SJCRH30 (cell line): ENCODE data around the gene N4BP3. TPM values are rescaled to one million over a fixed set of nuclear protein-coding genes. Genes with fewer than 3 reads are reported as not detected.

Experiments used
- DNase-seq, 2 experiments: peaks; one replicate each; pipeline ENCODE4 v3.0.0-alpha.2; 2015 to 2020
- H3K27ac ChIP-seq: fragments of 250-450 bp; sonication (Bioruptor Pico); 2 replicates; pipeline ENCODE4 v1.5.1; 2020; ENCODE audit warnings: mild to moderate bottlenecking, moderate library complexity
- H3K27me3 ChIP-seq: fragments of 250-450 bp; sonication (Bioruptor Pico); 2 replicates; pipeline ENCODE4 v1.5.1; 2020; ENCODE audit warnings: mild to moderate bottlenecking, moderate library complexity
- H3K36me3 ChIP-seq: fragments of 250-450 bp; sonication (Bioruptor Pico); 2 replicates; pipeline ENCODE4 v1.5.1; 2020; ENCODE audit warnings: mild to moderate bottlenecking, moderate library complexity
- H3K4me1 ChIP-seq: fragments of 250-450 bp; sonication (Bioruptor Pico); 2 replicates; pipeline ENCODE4 v1.5.1; 2020; ENCODE audit warnings: mild to moderate bottlenecking, moderate library complexity
- H3K4me3 ChIP-seq: fragments of 250-450 bp; sonication (Bioruptor Pico); 2 replicates; pipeline ENCODE4 v1.5.1; 2020; ENCODE audit warnings: mild to moderate bottlenecking, moderate library complexity
- H3K9me3 ChIP-seq: fragments of 250-450 bp; sonication (Bioruptor Pico); replicated peaks from 2 replicates; pipeline ENCODE4 v1.5.1; 2020; ENCODE audit warnings: mild to moderate bottlenecking, moderate library complexity
- total RNA-seq: library from RNA; depleted of rRNA; stranded (reverse); fragments of >200 nt; shearing (Covaris generic); gene quantifications from 2 replicates; pipeline ENCODE4 v1.2.3, GENCODE V29; 2014

Gene N4BP3
- total RNA-seq, 1 experiment from 2014 or later, result 45.8 TPM

GRCh38 chr5:178111925-178112324 lies 1.4 kb upstream of the N4BP3 start:
- Histone ChIP-seq H3K27ac (no peak overlapping the region), H3K4me3 (no peak overlapping the region), H3K9me3 (no peaks in the 10 kb centered on the region; the same call in 1 of the 2 replicates), H3K27me3 (no peaks in the 10 kb centered on the region), H3K36me3 (peaks cover 5% of the 10 kb centered on the region; the same call in 1 of the 2 replicates), H3K4me1 (peaks cover 17% of the 10 kb centered on the region)
- no peak for DNase-seq

- H3K4me1 ChIP-seq, result peaks cover 21% of the 10 kb centered on the region
- peak overlapping the region; percentile 78 for H3K4me3 ChIP-seq
- H3K9me3 ChIP-seq, result no peaks in the 10 kb centered on the region; the same call in 1 of the 2 replicates
- no peak for DNase-seq
- peaks cover 5% of the 10 kb centered on the region; the same call in 1 of the 2 replicates for H3K36me3 ChIP-seq
- H3K27me3 ChIP-seq, result no peaks in the 10 kb centered on the region
- H3K27ac ChIP-seq, result no peak overlapping the region
Observed at GRCh38 chr5:178112545-178112944, 787 bp upstream of the N4BP3 start.

GRCh38 chr5:178113841-178114324 lies 551 bp downstream of the N4BP3 start:
- H3K27ac ChIP-seq, result peak overlapping the region; percentile 97
- H3K27me3 ChIP-seq, result no peaks in the 10 kb centered on the region
- H3K9me3 ChIP-seq, result no peaks in the 10 kb centered on the region; the same call in 1 of the 2 replicates
- peak; percentile 71 to 74 for DNase-seq
- peaks cover 26% of the 10 kb centered on the region for H3K4me1 ChIP-seq
- H3K36me3 ChIP-seq, result peaks cover 5% of the 10 kb centered on the region; the same call in 1 of the 2 replicates
- peak overlapping the region; percentile 78 for H3K4me3 ChIP-seq

GRCh38 chr5:178114325-178115135 lies 1.2 kb downstream of the N4BP3 start:
- Histone ChIP-seq H3K27ac (peak overlapping the region; percentile 97), H3K36me3 (peaks cover 7% of the 10 kb centered on the region), H3K4me3 (peak overlapping the region; percentile 78), H3K9me3 (no peaks in the 10 kb centered on the region; the same call in 1 of the 2 replicates), H3K4me1 (peaks cover 32% of the 10 kb centered on the region), H3K27me3 (no peaks in the 10 kb centered on the region)
- peak; percentile 59 to 66 for DNase-seq

GRCh38 chr5:178115136-178115813 lies 1.9 kb downstream of the N4BP3 start:
- Histone ChIP-seq H3K27me3 (no peaks in the 10 kb centered on the region), H3K4me3 (peak overlapping the region; percentile 78), H3K36me3 (peaks cover 14% of the 10 kb centered on the region), H3K27ac (peak overlapping the region; percentile 97), H3K9me3 (no peaks in the 10 kb centered on the region; the same call in 1 of the 2 replicates), H3K4me1 (peaks cover 39% of the 10 kb centered on the region)
- DNase-seq, result peak; percentile 95 to 96

- Histone ChIP-seq H3K4me1 (peaks cover 44% of the 10 kb centered on the region), H3K27ac (peak overlapping the region; percentile 97), H3K36me3 (peaks cover 19% of the 10 kb centered on the region), H3K9me3 (no peaks in the 10 kb centered on the region; the same call in 1 of the 2 replicates), H3K4me3 (peak overlapping the region; percentile 78), H3K27me3 (no peaks in the 10 kb centered on the region)
- DNase-seq, result no peak
Observed at GRCh38 chr5:178115814-178116142, 2.4 kb downstream of the N4BP3 start.

- DNase-seq, result peak; percentile 86 to 88
- Histone ChIP-seq H3K4me1 (peaks cover 48% of the 10 kb centered on the region), H3K27me3 (no peaks in the 10 kb centered on the region), H3K4me3 (peak overlapping the region; percentile 78), H3K27ac (peak overlapping the region; percentile 97), H3K36me3 (peaks cover 22% of the 10 kb centered on the region), H3K9me3 (no peaks in the 10 kb centered on the region; the same call in 1 of the 2 replicates)
Observed at GRCh38 chr5:178116143-178116885, 3.0 kb downstream of the N4BP3 start.

GRCh38 chr5:178117923-178118701 lies 4.8 kb downstream of the N4BP3 start:
- Histone ChIP-seq H3K4me3 (peak overlapping the region; percentile 3; the same call in 1 of the 2 replicates), H3K4me1 (peaks cover 53% of the 10 kb centered on the region), H3K27ac (peak overlapping the region; percentile 97)

GRCh38 chr5:178119915-178120606 lies 6.7 kb downstream of the N4BP3 start:
- DNase-seq, result no peak
- Histone ChIP-seq H3K27me3 (no peaks in the 10 kb centered on the region), H3K27ac (peak overlapping the region; percentile 50), H3K9me3 (no peaks in the 10 kb centered on the region), H3K4me1 (peaks cover 53% of the 10 kb centered on the region), H3K36me3 (peaks cover 57% of the 10 kb centered on the region), H3K4me3 (no peak overlapping the region)

More at GRCh38 chr5:178117923-178118701, 4.8 kb downstream of the N4BP3 start:
- H3K27me3 ChIP-seq, result no peaks in the 10 kb centered on the region
- no peaks in the 10 kb centered on the region for H3K9me3 ChIP-seq
- DNase-seq, result peak; percentile 91 to 95
- peaks cover 40% of the 10 kb centered on the region for H3K36me3 ChIP-seq

- Histone ChIP-seq H3K9me3 (no peaks in the 10 kb centered on the region), H3K4me1 (peaks cover 49% of the 10 kb centered on the region), H3K36me3 (peaks cover 52% of the 10 kb centered on the region), H3K4me3 (no peak overlapping the region), H3K27ac (peak overlapping the region; percentile 50), H3K27me3 (no peaks in the 10 kb centered on the region)
- DNase-seq, result peak; percentile 98 to 99
Observed at GRCh38 chr5:178120607-178121357, 7.5 kb downstream of the N4BP3 start.

GRCh38 chr5:178121391-178122276 lies 8.3 kb downstream of the N4BP3 start:
- no peak for DNase-seq

GRCh38 chr5:178122346-178122745 lies 9.0 kb downstream of the N4BP3 start:
- Histone ChIP-seq H3K36me3 (peaks cover 62% of the 10 kb centered on the region), H3K9me3 (no peaks in the 10 kb centered on the region), H3K27ac (no peak overlapping the region), H3K4me1 (peaks cover 41% of the 10 kb centered on the region), H3K4me3 (no peak overlapping the region), H3K27me3 (no peaks in the 10 kb centered on the region)
- DNase-seq, result no peak

More at GRCh38 chr5:178121391-178122276, 8.3 kb downstream of the N4BP3 start:
- H3K27ac ChIP-seq, result peak overlapping the region; percentile 43
- no peaks in the 10 kb centered on the region for H3K9me3 ChIP-seq
- H3K36me3 ChIP-seq, result peaks cover 60% of the 10 kb centered on the region
- no peak overlapping the region for H3K4me3 ChIP-seq
- peaks cover 46% of the 10 kb centered on the region for H3K4me1 ChIP-seq
- no peaks in the 10 kb centered on the region for H3K27me3 ChIP-seq
